GM21723 (cell line): ENCODE measurements around the gene RAB8A.

Experiments used
- ATAC-seq: cut with Tn5 transposase; IDR thresholded peaks from one replicate; pipeline ENCODE4 v1.9.1; 2021; ENCODE audit warnings: mild to moderate bottlenecking, moderate library complexity; ENCODE audit not compliant: unreplicated experiment

Gene RAB8A

GRCh38 chr19:16111160-16111908, at the start of gene RAB8A:
RAB8A (plus strand) TSS chr19:16111889; CDS start chr19:16111902, 13 bp downstream.
- ATAC-seq = peak; percentile 90

GRCh38 chr19:16061943-16062342, 49.7 kb upstream of the RAB8A start:
- ATAC-seq = no peak

- no peak for ATAC-seq
These were observed 48.9 kb upstream of the RAB8A start for GRCh38 chr19:16062789-16063188.

DNA sequence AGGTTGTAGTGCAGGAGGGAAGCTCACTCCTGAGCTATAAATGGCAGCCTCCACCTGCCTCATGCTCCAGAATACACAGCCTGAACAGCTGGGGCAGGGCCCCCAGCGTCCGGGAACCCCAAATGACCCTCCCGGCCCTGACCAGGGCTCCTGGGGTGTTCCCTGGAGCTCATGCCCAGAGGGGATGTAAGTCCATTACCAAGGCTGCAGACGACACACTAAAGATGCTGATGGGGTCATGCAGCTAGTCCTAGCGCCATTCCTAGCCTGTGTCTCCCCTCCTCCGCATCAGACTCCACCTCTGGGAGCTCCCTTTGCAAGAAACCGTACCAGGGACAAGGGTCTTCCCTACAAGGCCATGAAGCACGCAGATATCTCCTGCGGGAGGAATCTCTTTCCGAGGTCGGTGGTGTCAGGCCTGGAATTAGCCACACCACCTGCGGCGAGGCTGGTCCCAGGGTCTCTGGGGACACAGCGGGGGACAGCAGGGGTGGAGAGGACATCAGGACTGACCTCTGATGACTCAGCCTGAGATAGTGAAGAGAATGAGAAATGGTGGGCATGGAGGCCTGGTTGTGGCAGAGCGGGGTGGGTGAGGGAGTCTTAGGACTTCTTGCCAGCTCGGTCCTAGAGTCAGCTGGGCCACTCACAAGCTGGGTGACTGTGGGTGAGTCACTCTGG, 47.3 kb upstream of the RAB8A start:
- ATAC-seq = no peak

GRCh38 chr19:16066611-16067104, 45.0 kb upstream of the RAB8A start:
- ATAC-seq = no peak

GRCh38 chr19:16067205-16067938, 44.3 kb upstream of the RAB8A start:
- no peak for ATAC-seq

GRCh38 chr19:16068696-16069259, 42.9 kb upstream of the RAB8A start:
- ATAC-seq = no peak

GRCh38 chr19:16069813-16070365, 41.8 kb upstream of the RAB8A start:
- no peak for ATAC-seq

GRCh38 chr19:16070366-16070990, 41.2 kb upstream of the RAB8A start:
- ATAC-seq = peak; percentile 46

- ATAC-seq = no peak
These were observed 40.5 kb upstream of the RAB8A start for GRCh38 chr19:16071072-16071691.

DNA sequence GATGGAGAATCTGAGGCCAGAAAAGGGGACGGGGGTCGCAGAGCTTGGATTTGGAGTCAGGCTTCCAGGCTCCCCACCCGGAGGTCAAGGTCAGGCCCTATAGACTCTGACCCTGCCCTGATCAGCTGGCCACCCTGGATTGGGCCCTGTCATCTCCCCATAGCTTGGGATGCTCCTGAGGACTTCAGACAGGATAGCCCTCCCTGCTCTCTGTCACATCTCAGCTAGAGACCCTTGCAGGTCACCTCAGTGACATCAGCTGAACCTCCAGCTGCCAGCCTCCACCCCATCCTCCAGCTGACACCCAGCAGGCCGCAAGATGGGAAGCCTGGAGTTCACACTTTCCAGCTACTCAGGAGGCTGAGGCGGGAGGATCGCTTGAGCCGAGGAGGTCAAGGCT, 38.2 kb upstream of the RAB8A start:
- ATAC-seq = no peak

GRCh38 chr19:16073988-16074387, 37.7 kb upstream of the RAB8A start:
- no peak for ATAC-seq

DNA sequence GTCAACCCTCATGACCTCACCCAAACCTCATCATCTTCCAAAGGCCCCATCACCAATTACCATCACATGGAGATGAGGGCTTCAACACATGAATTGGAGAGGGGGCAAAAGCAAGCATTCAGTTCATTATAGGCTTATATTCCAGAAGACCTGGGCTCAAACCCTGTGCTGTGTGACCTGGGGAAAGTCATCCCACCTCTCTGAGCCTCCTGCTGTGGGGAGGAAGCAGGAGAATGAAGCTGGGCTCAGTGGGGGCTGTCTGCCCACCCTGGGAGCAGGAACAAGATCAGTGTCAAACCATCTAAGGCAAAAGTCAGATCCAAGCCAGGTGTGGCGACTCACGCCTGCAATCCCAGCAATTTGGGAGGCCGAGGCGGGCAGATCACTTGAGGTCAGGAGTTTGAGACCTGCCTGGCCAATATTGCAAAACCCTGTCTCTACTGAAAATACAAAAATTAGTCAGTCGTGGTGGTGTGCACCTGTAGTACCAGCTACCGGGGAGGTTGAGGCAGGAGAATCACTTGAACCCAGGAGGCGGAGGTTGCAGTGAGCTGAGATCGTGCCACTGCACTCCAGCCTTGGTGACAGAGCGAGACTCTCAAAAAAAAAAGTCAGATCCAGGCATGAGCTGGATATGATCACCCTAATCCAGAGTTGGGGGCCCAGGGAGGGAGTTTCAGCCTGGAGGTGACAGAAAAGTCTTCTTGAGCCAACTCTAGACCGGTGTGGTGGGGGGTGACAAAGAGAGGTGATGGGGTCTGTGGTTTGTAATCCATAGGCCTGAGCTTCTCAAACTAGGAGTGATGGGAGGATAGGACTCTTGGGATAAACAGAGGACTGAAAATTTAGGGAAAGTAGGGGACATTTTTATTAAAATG, 37.0 kb upstream of the RAB8A start:
- ATAC-seq = no peak

- ATAC-seq = no peak
These were observed 36.1 kb upstream of the RAB8A start for GRCh38 chr19:16075430-16076153.

GRCh38 chr19:16076154-16076957, 35.3 kb upstream of the RAB8A start, which contains the start of gene TPM4:
TPM4 (plus strand) TSS chr19:16076495; CDS start chr19:16076566, 71 bp downstream.
- peak; percentile 53 for ATAC-seq

DNA sequence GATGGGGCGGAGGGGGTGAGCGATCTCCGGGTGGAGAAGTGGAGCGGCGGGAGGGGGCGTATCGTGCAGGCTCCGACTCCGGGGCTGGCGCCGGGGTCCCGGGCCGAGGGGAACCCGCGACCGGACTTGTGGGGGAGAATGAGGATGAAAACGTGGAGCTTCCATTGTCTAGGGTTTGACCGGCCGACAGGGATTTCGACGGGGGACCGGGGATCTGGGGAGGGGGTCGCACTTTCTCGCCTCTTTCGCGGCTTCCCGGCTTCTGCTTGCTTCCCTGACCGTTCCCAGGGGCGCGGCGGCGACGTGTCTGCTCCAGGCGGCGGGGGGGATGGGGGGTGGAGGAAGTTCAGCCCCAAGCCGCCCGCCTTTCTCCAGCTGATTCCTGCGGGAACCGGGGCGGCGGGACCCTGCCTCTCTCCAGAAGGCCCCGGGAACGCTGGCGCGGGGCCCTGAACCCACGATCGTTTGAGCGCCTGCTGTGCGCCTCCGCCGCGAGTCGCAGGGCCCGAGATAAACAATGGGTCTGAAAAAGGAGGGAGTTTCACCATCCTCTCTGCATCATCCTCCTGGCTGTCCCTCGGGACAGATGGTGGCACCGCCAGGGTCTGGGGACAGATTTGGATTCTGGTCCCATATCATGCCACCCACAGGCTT, 34.6 kb upstream of the RAB8A start:
- ATAC-seq = no peak
